Cardiac muscle cell (in vitro differentiated cells and primary cell): ENCODE results near the gene BPIFB6. TPM values are rescaled to one million over a fixed set of nuclear protein-coding genes. Genes with fewer than 3 reads are reported as not detected.

Experiments used
- DNase-seq, 2 donors: peaks; one replicate each; pipeline versions ENCODE4 v3.0.0 to v3.0.0-alpha.2; 2010 to 2017; ENCODE audit warnings: low read depth in 1 of 2, low spot score in 1 of 2
- H3K27ac ChIP-seq: fragments of 200-600 bp; sonication (generic); 2 replicates; pipeline ENCODE4 v1.5.1; 2016
- H3K27me3 ChIP-seq: fragments of 200-600 bp; sonication (generic); 2 replicates; pipeline ENCODE4 v1.6.0; 2016; ENCODE audit warnings: control low read depth
- H3K36me3 ChIP-seq: fragments of 200-600 bp; sonication (generic); 2 replicates; pipeline ENCODE4 v1.5.1; 2016; ENCODE audit warnings: control low read depth
- H3K4me1 ChIP-seq: fragments of 200-600 bp; sonication (generic); 2 replicates; pipeline ENCODE4 v1.8.1; 2017; ENCODE audit warnings: low read depth, mild to moderate bottlenecking, mixed run types
- H3K4me3 ChIP-seq: fragments of 200-600 bp; sonication (generic); 2 replicates; pipeline ENCODE4 v1.5.1; 2016; ENCODE audit warnings: mild to moderate bottlenecking
- H3K9me3 ChIP-seq: fragments of 200-600 bp; sonication (generic); 2 replicates; pipeline ENCODE4 v1.5.1; 2017; ENCODE audit warnings: low read depth, mild to moderate bottlenecking, control low read depth
- polyA plus RNA-seq: library from polyadenylated mRNA; unstranded; fragments of >200 nt; fragmentation: Nextera tagmentation; extraction: Ambion mirVana; gene quantifications from 2 replicates; pipeline ENCODE4 v1.2.1, GENCODE V29; 2016
- total RNA-seq: library from RNA; depleted of rRNA; stranded (reverse); fragments of >200 nt; gene quantifications from 2 replicates; pipeline ENCODE4 v1.2.3, GENCODE V29; 2016
- TF ChIP-seq, protein P1 (sequence below): IDR thresholded peaks from 2 replicates; pipeline ENCODE4 v1.5.1; 2012; ENCODE audit warnings: low read depth, mild to moderate bottlenecking, low read length

Gene BPIFB6
- total and polyA plus RNA-seq, 2 experiments from 2014 or later, result not detected

DNA sequence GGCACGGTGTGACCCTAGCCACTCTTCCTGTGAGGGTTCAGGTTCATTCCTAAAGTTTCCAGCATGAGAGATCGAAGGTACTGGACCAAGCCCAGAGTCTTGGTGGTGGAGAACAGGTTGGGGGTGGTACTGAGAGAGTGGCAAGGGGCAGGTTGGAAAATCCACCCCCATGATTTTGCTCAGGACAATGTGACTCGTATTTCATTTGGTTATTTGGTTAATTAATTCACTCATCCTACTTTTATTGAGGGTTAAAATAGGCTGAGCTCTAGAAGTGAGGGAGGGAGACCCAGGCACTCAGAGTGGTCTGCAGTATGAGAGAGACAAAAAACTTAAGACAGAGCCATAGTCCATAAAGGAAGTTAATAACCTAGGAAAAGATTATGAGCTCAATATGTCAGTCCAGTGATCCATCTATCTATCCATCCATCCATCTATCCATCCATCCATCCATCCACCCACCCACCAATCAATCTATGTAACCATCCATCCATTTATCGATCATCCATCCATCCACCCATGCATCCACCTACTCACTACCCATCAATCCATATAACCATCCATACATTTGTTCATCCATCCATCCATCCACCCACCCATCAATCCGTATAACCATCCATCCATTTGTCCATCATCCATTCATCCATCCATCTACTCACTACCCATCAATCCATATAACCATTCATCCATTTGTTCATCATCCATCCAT is 6.7 kb upstream of the BPIFB6 start:
- H3K27ac ChIP-seq, result no peak overlapping the region
- H3K4me1 ChIP-seq, result no peaks in the 10 kb centered on the region
- H3K36me3 ChIP-seq, result no peaks in the 10 kb centered on the region
- H3K4me3 ChIP-seq, result no peak overlapping the region
- no peak for DNase-seq
- no peaks in the 10 kb centered on the region for H3K9me3 ChIP-seq
- TF ChIP-seq, protein P1, sequence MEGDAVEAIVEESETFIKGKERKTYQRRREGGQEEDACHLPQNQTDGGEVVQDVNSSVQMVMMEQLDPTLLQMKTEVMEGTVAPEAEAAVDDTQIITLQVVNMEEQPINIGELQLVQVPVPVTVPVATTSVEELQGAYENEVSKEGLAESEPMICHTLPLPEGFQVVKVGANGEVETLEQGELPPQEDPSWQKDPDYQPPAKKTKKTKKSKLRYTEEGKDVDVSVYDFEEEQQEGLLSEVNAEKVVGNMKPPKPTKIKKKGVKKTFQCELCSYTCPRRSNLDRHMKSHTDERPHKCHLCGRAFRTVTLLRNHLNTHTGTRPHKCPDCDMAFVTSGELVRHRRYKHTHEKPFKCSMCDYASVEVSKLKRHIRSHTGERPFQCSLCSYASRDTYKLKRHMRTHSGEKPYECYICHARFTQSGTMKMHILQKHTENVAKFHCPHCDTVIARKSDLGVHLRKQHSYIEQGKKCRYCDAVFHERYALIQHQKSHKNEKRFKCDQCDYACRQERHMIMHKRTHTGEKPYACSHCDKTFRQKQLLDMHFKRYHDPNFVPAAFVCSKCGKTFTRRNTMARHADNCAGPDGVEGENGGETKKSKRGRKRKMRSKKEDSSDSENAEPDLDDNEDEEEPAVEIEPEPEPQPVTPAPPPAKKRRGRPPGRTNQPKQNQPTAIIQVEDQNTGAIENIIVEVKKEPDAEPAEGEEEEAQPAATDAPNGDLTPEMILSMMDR, result no peak
- H3K27me3 ChIP-seq, result no peaks in the 10 kb centered on the region

- DNase-seq, result no peak
- no peaks in the 10 kb centered on the region for H3K36me3 ChIP-seq
- no peak overlapping the region for H3K4me3 ChIP-seq
- TF ChIP-seq, protein P1, result no peak
- H3K27ac ChIP-seq, result no peak overlapping the region
- H3K27me3 ChIP-seq, result no peaks in the 10 kb centered on the region
- no peaks in the 10 kb centered on the region for H3K4me1 ChIP-seq
- no peaks in the 10 kb centered on the region for H3K9me3 ChIP-seq
These were observed 6.1 kb upstream of the BPIFB6 start for GRCh38 chr20:33025318-33025876.

DNA sequence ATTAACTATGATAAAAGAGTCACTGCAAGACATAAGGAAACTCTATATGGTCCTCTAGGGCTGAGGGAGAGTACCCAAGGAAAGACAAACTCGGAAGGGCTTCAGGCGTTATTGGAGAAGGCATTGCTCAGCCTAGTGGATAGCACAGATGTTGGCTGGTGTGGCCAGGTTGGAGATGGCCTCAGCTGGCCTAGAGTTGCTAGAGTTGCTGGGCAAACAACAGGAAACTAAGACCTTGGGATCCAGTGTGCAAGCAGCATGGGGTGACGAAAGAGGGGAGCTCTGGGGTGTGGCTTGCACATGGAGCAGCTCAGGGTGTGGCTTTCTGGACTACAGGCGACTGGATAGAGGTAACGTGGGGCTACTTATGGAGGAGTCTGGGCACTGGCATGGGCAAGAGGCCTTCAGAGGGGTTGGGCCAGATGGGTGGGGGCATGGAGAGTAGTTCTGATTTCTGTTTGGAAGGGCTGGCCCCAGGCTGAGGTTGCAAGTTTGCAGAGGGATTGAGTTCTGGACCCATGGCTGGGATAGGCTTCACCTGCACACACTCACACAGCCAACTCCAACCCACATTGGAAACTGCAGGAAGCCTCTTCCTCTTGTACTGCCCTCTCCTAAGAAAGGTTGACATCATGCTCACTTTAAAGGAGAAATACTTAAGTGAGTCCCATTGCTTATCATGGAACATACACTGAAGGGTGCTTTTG is 5.2 kb upstream of the BPIFB6 start:
- no peak for DNase-seq
- Histone ChIP-seq H3K4me1 (no peaks in the 10 kb centered on the region), H3K9me3 (no peaks in the 10 kb centered on the region), H3K27me3 (no peaks in the 10 kb centered on the region), H3K36me3 (no peaks in the 10 kb centered on the region), H3K27ac (no peak overlapping the region), H3K4me3 (no peak overlapping the region)
- TF ChIP-seq, protein P1, result no peak

- H3K36me3 ChIP-seq, result no peaks in the 10 kb centered on the region
- no peak for DNase-seq
- H3K9me3 ChIP-seq, result no peaks in the 10 kb centered on the region
- H3K4me1 ChIP-seq, result no peaks in the 10 kb centered on the region
- H3K27me3 ChIP-seq, result no peaks in the 10 kb centered on the region
- TF ChIP-seq, protein P1, result no peak
- H3K4me3 ChIP-seq, result no peak overlapping the region
- H3K27ac ChIP-seq, result no peak overlapping the region
These were observed 4.4 kb upstream of the BPIFB6 start for GRCh38 chr20:33026779-33027759.
